ENCODE results near the gene AP3D1.

GRCh38 chr19:2064395-2064787, 87.0 kb downstream of the AP3D1 start:
- TF ChIP-seq CTCF (conservative IDR thresholded peaks at IDR 0.05; ENCODE audit: low read depth, low read length) (no peak), EZH2phosphoT487 (IDR thresholded peaks at IDR 0.05; ENCODE audit: borderline replicate concordance, low read length) (no peak)

Data from PC-3 (cell line).